ENCODE results near the gene RABEPK.
"Not testable (repeated sequence)": the region's sequence is repeated elsewhere in the genome, so short reads cannot be mapped to it uniquely, and the experiment has no call there.

GRCh38 chr9:125234099-125234498, 33.8 kb downstream of the RABEPK start:
- TF ChIP-seq CTCF (conservative IDR thresholded peaks at IDR 0.05); EZH2 (IDR thresholded peaks at IDR 0.05; ENCODE audit: low read depth): not testable (repeated sequence)

Measured in PC-9 (cell line).